IPS-18c (cell line): Measurements from ENCODE around the gene KCNQ1.

Experiments used
- H3K4me3 ChIP-seq: 2 replicates; pipeline ENCODE4 v1.7.0; 2013; ENCODE audit warnings: low read depth, mild to moderate bottlenecking, low read length, moderate library complexity; ENCODE audit not compliant: insufficient read depth
- H3K9me3 ChIP-seq: one replicate; pipeline ENCODE4 v1.6.1; 2013; ENCODE audit warnings: mild to moderate bottlenecking, low read length, moderate library complexity; ENCODE audit not compliant: control insufficient read depth, insufficient read depth

The KCNQ1 gene

GRCh38 chr11:2530131-2530854, 85.5 kb downstream of the KCNQ1 start:
- no peaks in the 10 kb centered on the region for H3K9me3 ChIP-seq
- no peak overlapping the region for H3K4me3 ChIP-seq

- no peaks in the 10 kb centered on the region for H3K9me3 ChIP-seq
These were observed 86.0 kb downstream of the KCNQ1 start for GRCh38 chr11:2530855-2531200.

GRCh38 chr11:2531277-2531986, 86.6 kb downstream of the KCNQ1 start:
- no peak overlapping the region for H3K4me3 ChIP-seq
- H3K9me3 ChIP-seq, result no peaks in the 10 kb centered on the region

More at GRCh38 chr11:2530855-2531200, 86.0 kb downstream of the KCNQ1 start:
- H3K4me3 ChIP-seq, result no peak overlapping the region

- Histone ChIP-seq H3K9me3 (no peaks in the 10 kb centered on the region), H3K4me3 (no peak overlapping the region)
These were observed 87.3 kb downstream of the KCNQ1 start for GRCh38 chr11:2531987-2532703.

GRCh38 chr11:2532704-2533586, 88.1 kb downstream of the KCNQ1 start:
- Histone ChIP-seq H3K4me3 (no peak overlapping the region), H3K9me3 (no peaks in the 10 kb centered on the region)

- Histone ChIP-seq H3K4me3 (no peak overlapping the region), H3K9me3 (no peaks in the 10 kb centered on the region)
These were observed 88.9 kb downstream of the KCNQ1 start for GRCh38 chr11:2533587-2534133.

GRCh38 chr11:2534134-2534956, 89.5 kb downstream of the KCNQ1 start:
- Histone ChIP-seq H3K4me3 (no peak overlapping the region), H3K9me3 (no peaks in the 10 kb centered on the region)

GRCh38 chr11:2534957-2535672, 90.3 kb downstream of the KCNQ1 start:
- H3K4me3 ChIP-seq, result no peak overlapping the region
- H3K9me3 ChIP-seq, result no peaks in the 10 kb centered on the region

GRCh38 chr11:2535673-2536439, 91.0 kb downstream of the KCNQ1 start:
- Histone ChIP-seq H3K4me3 (no peak overlapping the region), H3K9me3 (no peaks in the 10 kb centered on the region)

GRCh38 chr11:2536440-2536989, 91.7 kb downstream of the KCNQ1 start:
- no peaks in the 10 kb centered on the region for H3K9me3 ChIP-seq
- H3K4me3 ChIP-seq, result no peak overlapping the region

GRCh38 chr11:2537010-2537705, 92.3 kb downstream of the KCNQ1 start:
- Histone ChIP-seq H3K9me3 (peaks cover 2% of the 10 kb centered on the region), H3K4me3 (no peak overlapping the region)

- Histone ChIP-seq H3K4me3 (no peak overlapping the region), H3K9me3 (peaks cover 2% of the 10 kb centered on the region)
These were observed 93.3 kb downstream of the KCNQ1 start for GRCh38 chr11:2537896-2538724.

GRCh38 chr11:2538951-2539350, 94.1 kb downstream of the KCNQ1 start:
- peaks cover 2% of the 10 kb centered on the region for H3K9me3 ChIP-seq
- H3K4me3 ChIP-seq, result no peak overlapping the region
